Measurements from ENCODE around the gene MAP2K5.

MAP2K5 gene

DNA sequence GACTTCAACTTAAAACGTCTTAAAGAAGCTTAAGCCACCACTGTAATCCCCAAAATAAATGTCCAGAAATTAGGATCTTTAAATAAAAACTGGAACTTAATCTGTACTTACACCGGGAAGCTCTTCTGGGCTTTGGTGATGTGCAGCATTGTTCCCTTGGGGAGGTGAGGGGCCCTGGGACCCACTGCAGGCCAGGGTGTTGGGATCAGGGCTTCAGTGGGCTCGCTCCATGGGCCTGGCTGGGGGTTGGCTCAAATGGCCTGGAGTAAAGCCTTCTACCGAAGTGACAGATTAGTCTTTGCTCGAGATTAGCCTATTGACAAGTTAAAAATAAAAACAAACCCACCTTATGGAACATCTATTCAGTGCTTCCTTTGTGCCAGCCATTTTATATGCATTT is 303.5 kb downstream of the MAP2K5 start:
- DNase-seq = no peak

DNA sequence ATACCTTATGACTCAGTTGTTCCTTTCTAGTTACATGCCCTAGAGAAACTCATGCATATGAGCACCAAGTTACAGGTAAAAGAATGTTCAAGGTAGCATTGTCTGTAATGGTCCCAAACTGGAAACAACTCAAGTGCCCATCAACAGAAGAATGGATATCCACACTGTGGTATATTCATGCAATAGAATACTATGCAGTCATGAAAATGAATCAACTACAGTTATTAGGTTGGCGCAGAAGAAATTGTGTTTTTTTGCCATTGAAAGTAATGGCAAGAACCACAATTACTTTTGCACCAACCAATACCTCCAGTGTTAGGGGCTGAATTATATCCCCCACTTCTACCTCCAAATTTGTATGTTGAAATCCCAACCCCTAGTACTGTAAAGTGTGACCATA is 307.0 kb downstream of the MAP2K5 start:
- no peak for DNase-seq

DNA sequence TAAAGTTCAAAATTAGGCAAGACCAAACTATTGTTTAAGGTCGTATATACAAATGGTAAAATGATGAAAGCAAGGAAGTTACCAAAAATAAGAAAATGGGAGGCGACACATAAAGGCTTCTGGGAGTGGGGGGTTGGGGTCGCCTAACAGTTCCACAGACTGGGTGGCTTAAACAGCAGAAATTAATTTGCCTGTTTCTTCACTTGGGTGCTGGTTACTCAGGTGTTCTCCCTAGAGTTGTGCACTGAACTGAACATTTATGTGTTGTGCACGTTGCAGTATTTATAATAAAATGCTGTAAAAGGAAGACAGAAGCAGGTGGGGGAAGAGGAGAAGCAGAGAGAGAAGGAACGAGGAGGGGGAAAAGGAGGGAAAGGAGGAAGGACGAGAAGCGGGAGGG is 307.8 kb downstream of the MAP2K5 start:
- no peak for DNase-seq

DNA sequence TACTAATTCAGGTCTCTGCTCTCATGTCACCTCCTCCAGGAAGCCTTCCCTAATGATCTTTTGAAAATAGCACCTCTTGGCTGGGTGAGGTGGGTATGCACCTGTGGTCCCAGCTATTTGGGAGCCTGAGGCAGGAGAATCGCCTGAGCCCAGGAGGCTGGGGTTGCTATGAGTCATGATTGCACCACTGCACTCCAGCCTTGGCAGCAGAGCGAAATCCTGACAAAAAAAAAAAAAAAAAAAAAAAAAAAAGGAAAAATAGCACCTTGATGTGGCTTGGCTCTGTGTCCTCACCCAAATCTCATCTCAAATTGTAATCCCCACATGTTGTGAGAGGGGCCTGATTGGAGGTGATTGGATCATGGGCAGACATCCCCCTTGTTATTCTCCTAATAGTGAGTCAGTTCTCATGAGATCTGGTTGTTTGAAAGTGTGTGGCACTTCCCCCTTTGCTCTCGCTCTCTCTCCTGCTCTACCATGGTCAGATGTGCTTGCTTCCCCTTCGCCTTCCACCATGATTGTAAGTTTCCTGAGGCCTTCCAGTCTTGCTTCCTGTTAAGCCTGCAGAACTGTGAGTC is 308.6 kb downstream of the MAP2K5 start:
- DNase-seq = no peak

DNA sequence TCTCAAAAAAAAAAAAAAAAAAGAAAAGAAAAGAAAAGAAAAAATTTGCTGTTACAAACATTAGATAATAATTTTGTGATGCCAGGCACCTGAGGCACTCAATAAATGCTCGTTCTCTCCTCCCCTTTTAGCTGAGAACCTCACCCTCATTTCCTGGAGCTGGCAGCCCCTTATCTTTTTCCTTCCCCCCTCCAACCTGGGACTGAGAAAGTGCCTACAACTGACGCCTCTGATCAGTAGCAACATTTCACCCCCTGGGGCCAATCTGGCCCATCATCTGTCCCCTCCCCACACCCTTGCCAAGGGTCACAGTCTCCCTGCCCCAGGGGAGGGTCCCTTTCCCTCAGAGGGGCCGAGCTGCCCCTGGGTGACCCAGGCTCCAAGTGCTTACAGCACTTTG is 309.9 kb downstream of the MAP2K5 start:
- DNase-seq = no peak

GRCh38 chr15:67853454-67853853 is 311.0 kb downstream of the MAP2K5 start:
- DNase-seq = no peak

DNA sequence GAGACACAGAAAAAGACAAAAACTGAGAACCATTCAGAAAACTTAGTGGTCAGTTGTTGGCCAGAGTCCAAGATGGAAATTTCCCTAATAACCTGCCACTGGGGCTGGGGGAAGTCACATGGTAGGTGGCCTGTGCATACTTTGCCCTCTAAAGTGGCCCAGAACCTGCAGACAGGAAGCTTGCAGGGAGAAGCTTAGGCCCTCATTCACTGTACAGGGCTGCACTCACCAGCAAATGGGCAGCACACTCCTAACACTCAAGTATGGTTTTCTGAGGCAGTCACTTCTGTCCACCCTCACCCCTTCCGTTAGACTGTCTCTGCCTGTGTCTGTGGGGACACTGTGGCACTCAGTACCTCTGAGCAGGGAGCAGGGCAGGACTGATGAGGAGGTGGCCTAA is 311.9 kb downstream of the MAP2K5 start:
- DNase-seq = no peak

- DNase-seq = no peak
Measured at GRCh38 chr15:67855842-67856241, 313.3 kb downstream of the MAP2K5 start.
